CD4-positive, alpha-beta T cell treated with Interferon alpha-2 for 1 hour (primary cell): ENCODE measurements around the gene S100A7A.
"Not testable (repeated sequence)": the region's sequence is repeated elsewhere in the genome, so short reads cannot be mapped to it uniquely, and the experiment has no call there.

ENCODE experiments used
- DNase-seq, 2 donors: peaks; one replicate each; pipeline ENCODE4 v3.0.0-alpha.2; 2020 to 2022

S100A7A gene

DNA sequence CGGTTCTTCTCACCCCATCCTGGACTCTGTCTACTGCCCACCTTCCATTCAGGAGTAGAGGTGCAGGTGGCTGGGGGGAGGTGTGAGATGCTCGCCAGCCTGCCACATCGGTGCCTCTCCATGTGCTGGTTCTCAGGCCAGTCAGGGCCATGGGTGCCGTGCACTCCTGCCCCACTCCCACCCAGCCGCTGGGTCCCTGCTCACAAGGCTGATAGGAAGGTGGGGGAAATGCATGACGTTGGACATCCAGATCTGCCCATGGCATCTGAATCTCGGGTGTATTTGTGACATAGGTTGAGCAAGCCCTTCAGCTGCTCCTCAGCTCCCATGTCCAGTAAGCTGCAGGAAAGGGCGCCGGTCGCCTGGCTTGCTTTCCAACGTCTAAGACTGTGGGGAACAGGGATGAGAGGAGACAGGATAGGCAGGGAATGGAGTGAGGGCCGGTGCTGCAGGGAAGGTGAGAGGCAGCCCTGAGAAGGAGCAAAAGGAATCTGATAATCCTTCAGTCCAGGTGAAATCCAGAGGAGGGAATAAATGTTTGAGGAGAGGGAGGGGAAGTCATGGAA is 11.8 kb downstream of the S100A7A start:
- no peak for DNase-seq

- DNase-seq, result no peak
Measured at GRCh38 chr1:153428791-153429190, 12.5 kb downstream of the S100A7A start.

DNA sequence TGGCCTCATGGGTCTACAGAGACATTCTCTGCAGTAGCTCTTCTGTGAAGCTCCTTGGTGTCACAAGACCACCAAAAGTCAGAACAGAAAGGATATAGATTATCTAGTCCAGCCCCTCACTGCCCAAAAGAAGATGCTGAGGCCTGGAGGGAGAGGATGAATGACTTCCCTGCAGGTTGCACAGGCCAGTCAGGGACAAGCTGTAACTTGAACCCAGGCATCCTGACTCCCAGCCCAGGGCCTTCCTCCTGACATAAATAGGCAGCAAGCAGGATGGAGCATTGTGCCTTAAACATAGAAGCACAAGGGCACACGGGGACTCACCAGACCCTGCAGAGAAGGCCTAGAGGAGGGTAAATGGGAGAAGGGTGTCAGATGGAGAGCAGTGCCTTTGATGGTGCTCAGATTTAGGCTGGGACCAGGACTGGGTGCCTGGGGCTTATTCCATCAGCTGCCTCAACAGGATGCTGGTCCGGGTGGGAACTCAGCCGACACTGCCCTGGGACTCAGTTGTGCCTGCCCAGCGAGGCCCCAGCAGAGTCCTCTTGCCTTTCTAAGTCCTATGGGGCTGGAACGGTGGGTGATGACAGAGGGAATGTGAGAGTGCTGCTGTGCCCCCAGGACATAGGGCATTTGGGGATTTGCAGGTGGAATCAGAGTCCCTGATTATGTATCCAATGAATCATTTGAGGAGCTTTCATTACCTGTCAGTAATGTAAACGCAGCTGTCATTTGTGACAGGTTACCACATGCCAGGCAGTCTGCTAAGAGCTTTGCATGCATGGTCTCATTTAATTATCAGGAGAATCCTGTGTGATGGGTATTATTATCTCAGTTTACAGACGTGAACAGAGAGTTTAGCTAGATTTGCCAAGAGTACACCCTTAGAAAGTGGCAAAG is 13.2 kb downstream of the S100A7A start:
- DNase-seq, result no peak

- no peak for DNase-seq
Measured at GRCh38 chr1:153430166-153430553, 13.8 kb downstream of the S100A7A start.

DNA sequence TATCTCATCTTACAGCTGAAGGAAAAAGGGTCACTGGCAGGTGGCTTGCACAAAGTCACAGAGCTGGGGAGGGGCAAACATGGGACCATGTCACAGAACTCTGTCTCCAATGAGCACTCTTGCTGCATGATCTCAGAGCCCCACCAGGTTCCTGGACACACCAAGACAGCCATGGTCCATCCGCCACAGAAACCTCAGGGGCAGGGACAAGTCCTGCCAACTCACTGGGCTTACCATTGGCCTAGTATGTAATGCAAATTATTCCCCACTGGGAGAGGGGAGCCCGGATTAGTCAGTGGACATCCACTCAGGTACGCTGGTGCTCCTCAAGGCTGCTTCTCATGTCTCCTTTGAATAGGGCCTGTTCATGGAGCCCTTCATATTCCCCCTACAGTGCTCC is 14.2 kb downstream of the S100A7A start:
- no peak for DNase-seq

GRCh38 chr1:153431002-153431401 is 14.7 kb downstream of the S100A7A start:
- no peak for DNase-seq

DNA sequence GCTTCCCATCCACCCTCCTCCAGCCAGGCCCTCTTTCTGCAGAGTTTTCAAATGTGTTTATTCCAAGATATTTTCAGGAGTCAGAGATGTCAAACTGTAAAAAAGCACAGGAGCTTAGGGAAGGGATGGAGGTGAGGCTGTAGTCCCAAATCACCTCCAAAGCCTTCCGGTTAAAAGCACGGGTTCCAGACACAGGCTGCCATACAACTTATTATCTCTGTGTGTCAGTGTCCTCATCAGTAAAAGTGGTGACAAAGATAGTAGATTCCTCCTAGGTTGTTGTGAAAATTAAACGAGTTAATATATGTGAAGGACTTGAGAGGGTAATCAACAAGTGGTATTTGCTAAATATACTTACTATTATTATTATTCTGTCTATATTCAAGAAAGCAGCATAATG is 15.1 kb downstream of the S100A7A start:
- no peak for DNase-seq

DNA sequence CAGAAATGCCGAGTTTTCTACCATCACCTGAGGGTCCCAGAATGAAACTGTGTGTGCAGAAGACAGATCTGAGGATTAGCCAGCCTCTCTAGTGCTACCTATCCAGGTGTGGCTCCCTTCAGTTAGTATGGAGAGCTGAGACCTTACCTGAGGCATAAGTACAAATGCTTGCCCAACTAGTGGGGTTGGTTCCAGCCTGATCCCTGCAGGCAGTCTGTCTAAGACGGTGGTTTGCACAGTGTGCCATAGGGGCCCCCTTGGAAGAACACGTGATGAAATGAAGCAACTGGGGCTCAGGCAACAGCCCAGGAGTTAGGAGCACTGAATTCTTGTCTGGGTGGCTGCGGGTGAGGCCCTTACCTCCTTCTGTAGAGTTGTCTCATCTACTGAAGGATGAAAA is 15.6 kb downstream of the S100A7A start:
- DNase-seq, result no peak

- no peak for DNase-seq
Measured at GRCh38 chr1:153432874-153433681, 16.8 kb downstream of the S100A7A start.

DNA sequence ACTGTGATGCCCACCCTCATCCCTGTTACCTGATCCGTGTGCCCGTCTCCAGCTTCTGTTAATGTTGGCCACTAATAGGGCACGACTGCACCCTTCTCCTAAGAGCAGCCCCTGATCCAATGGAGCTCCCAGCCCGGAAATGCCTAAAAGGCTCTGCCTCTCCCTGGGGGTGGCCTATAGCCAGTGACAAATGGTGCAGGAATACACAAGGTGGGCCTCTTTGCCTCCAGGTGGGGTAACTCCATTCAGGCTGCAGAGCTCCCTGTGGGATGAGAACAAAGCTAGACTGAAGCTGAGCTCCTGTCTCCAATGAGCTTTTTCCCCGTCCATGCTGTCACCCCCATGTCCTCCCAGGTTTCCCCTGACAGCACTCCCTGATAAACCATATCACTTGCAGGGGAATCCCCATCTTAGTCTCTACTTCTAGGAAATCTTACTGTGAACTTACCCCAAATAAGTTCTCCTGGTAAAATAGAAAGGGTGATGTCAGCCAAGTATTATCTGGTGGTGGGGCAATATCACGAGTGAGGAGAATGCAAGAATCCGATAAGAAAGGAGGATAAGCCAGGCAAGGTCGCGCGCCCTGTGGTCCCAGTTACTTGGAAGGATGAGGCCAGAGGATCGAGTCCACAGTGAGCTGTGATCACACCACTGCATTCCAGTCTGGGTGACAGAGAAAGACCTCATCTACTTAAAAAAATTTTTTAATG is 18.6 kb downstream of the S100A7A start:
- DNase-seq, result no peak

GRCh38 chr1:153437236-153437635 is 20.9 kb downstream of the S100A7A start:
- no peak for DNase-seq

DNA sequence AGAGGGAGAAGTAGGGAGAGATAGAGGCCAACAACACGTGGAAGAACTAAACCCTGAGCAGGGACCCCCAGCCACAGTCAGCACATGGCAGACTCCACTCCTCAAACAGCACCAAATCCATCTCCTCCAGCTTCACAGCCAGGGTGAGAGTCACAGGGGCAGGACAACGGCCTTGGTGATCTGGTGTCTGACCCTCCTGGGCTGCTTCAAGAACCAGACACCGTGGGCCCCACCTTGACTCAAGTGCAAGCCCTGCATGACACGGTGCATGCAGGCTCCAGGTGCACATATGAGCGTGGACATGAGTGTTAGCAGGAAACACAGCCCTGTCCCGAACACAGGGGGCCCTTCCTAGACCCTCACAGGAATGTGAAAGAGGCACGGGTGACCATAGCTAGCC is 22.3 kb downstream of the S100A7A start:
- no peak for DNase-seq

DNA sequence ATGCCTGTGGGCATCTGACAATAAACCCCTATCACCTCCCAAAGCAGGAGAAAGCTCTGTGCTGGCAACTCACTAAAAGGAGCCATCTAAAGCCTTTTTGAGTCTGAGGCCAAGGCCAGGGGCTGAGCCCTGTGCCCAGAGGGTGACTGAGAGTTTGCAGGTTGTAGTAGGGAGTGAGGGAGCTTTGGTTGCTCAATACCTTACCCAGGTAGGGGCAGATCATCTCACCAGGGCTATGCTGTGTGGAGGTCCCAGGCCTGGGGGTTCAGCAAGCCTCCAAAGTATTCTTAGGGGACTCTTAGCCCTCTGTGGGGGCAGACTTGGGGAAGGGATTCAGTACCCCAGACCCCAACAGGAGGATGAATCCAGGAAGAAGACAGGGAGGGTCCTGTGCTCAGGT is 23.0 kb downstream of the S100A7A start:
- DNase-seq, result no peak

GRCh38 chr1:153441238-153441755 is 25.0 kb downstream of the S100A7A start:
- no peak for DNase-seq

GRCh38 chr1:153443486-153443885 is 27.2 kb downstream of the S100A7A start:
- DNase-seq, result no peak

DNA sequence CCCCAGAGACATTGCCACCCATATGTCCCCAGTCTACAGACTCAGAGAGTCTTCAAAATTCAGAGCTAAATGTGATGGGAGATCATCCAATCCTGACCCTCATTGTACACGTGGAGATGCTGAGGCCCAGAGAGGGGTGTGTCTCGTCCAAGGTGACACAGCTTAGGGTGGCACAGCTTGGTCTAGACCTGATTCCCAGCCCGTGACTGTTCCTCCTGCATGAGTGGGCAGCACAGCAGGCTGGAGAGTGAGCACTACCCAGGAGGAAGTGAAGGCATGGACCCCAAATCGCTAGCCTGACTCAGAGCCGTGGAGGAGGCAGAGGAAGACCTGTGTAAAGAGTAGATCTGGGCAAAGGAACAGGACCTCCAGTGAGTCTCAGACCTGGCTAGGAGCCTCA is 27.8 kb downstream of the S100A7A start:
- no peak for DNase-seq

- no peak for DNase-seq
Measured at GRCh38 chr1:153447498-153448170, 31.3 kb downstream of the S100A7A start.

DNA sequence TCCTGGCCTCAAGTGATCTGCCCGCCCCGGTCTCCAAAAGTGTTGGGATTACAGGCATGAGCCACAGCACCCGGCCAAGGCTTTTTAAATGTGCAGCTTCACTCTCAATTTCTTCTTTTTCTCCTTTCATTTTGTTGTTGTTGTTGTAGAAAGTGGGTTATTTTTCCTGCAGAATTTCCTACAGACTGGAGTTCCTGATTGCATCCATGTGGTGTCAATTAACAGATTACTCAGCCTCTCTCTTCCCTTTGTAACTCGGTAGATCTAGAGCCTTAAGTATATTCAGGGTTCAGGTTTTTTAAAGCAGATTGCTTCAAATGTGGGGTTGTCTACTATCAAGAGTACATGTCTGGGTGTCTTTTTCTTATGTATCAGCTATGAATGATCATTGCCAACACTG is 32.5 kb downstream of the S100A7A start:
- DNase-seq, result not testable (repeated sequence)

GRCh38 chr1:153456396-153456795 is 40.1 kb downstream of the S100A7A start:
- no peak for DNase-seq

GRCh38 chr1:153459655-153460054 is 43.3 kb downstream of the S100A7A start:
- DNase-seq, result no peak

GRCh38 chr1:153460551-153460950 is 44.2 kb downstream of the S100A7A start, which contains the start of gene S100A7:
Gene S100A7, minus strand, starts transcription at chr1:153460651. Its CDS starts 1,638 bp downstream, at chr1:153459013.
- DNase-seq, result no peak

GRCh38 chr1:153462741-153463140 is 46.4 kb downstream of the S100A7A start:
- not testable (repeated sequence) for DNase-seq
